ENCODE data around the gene PRKG1. TPM values are rescaled to one million over a fixed set of nuclear protein-coding genes. Genes with fewer than 3 reads are reported as not detected.

PRKG1 gene
- total RNA-seq, 5 donors from 2014 or later (not counting 1 experiment from before 2014, with no cell fraction given), result 0.03 to 0.26 (median 0.19) TPM; not detected in 1

- H3K27ac ChIP-seq (ENCODE audit: low read length), result no peak overlapping the region
- no peaks in the 10 kb centered on the region for H3K27me3 ChIP-seq (replicated peaks in 1 of 2; ENCODE audit: control insufficient read depth in 2 of 2, extremely low read depth in 1 of 2, insufficient read depth in 2 of 2, low read length in 1 of 2)
- Mint-ChIP-seq H3K4me1 (no peaks in the 10 kb centered on the region), H3K4me3 (no peak overlapping the region), H3K27ac (no peak overlapping the region), H3K9me3 (no peaks in the 10 kb centered on the region), H3K36me3 (no peaks in the 10 kb centered on the region), H3K27me3 (no peaks in the 10 kb centered on the region)
- no peaks in the 10 kb centered on the region for H3K4me1 ChIP-seq (ENCODE audit: control insufficient read depth in 1 of 2, extremely low read depth in 1 of 2, insufficient read depth in 2 of 2, low read length in 2 of 2)
- ATAC-seq (replicated peaks in 1 of 4) (no peak), DNase-seq (no peak)
- H3K9me3 ChIP-seq, result no peaks in the 10 kb centered on the region
- 94% methylated on average over 2 of the region's 2 CpGs for WGBS (ENCODE audit: insufficient coverage)
- H3K36me3 ChIP-seq (ENCODE audit: control insufficient read depth in 2 of 2, extremely low read depth in 1 of 2, insufficient read depth in 1 of 2, low read length in 1 of 2), result no peaks in the 10 kb centered on the region
- no peak overlapping the region for H3K4me3 ChIP-seq (ENCODE audit: control insufficient read depth in 1 of 2, extremely low read depth in 1 of 2, low read length in 1 of 2)
- ChIA-PET CTCF (interaction anchor here in 1 of 2 donors (0.6 to 0.7 kb wide), 2 partner anchors 8 to 508 kb away, joined by 5 to 8 read pairs; no protein-coding TSS in a partner anchor), POLR2A (no interaction called here)
These were observed 516.5 kb downstream of the PRKG1 start for GRCh38 chr10:51590818-51591217.

- ChIA-PET CTCF (no interaction called here), POLR2A (no interaction called here)
- WGBS (ENCODE audit: insufficient coverage), result no CpG with 5 or more reads among the region's 3 CpGs
These were observed 522.4 kb downstream of the PRKG1 start for GRCh38 chr10:51596695-51597094.

GRCh38 chr10:51599647-51600046 is 525.4 kb downstream of the PRKG1 start:
- Histone ChIP-seq H3K4me3 (ENCODE audit: control insufficient read depth in 1 of 2, extremely low read depth in 1 of 2, low read length in 1 of 2) (no peak overlapping the region), H3K27me3 (replicated peaks in 1 of 2; ENCODE audit: control insufficient read depth in 2 of 2, extremely low read depth in 1 of 2, insufficient read depth in 2 of 2, low read length in 1 of 2) (no peaks in the 10 kb centered on the region), H3K4me1 (ENCODE audit: control insufficient read depth in 1 of 2, extremely low read depth in 1 of 2, insufficient read depth in 2 of 2, low read length in 2 of 2) (no peaks in the 10 kb centered on the region), H3K27ac (ENCODE audit: low read length) (no peak overlapping the region), H3K9me3 (no peaks in the 10 kb centered on the region), H3K36me3 (ENCODE audit: control insufficient read depth in 2 of 2, extremely low read depth in 1 of 2, insufficient read depth in 1 of 2, low read length in 1 of 2) (no peaks in the 10 kb centered on the region)
- no peaks in the 10 kb centered on the region for H3K9me3 Mint-ChIP-seq
- no peaks in the 10 kb centered on the region for H3K27me3 Mint-ChIP-seq
- ChIA-PET CTCF (no interaction called here), POLR2A (no interaction called here)
- H3K27ac Mint-ChIP-seq, result no peak overlapping the region
- H3K4me3 Mint-ChIP-seq, result no peak overlapping the region
- WGBS (ENCODE audit: insufficient coverage), result no CpG with 5 or more reads among the region's 1 CpG
- no peaks in the 10 kb centered on the region for H3K36me3 Mint-ChIP-seq
- no peak for ATAC-seq (replicated peaks in 1 of 4)
- no peaks in the 10 kb centered on the region for H3K4me1 Mint-ChIP-seq
- no peak for DNase-seq

More at GRCh38 chr10:51596695-51597094, 522.4 kb downstream of the PRKG1 start:
- Histone ChIP-seq H3K27me3 (replicated peaks in 1 of 2; ENCODE audit: control insufficient read depth in 2 of 2, extremely low read depth in 1 of 2, insufficient read depth in 2 of 2, low read length in 1 of 2) (no peaks in the 10 kb centered on the region), H3K4me1 (ENCODE audit: control insufficient read depth in 1 of 2, extremely low read depth in 1 of 2, insufficient read depth in 2 of 2, low read length in 2 of 2) (no peaks in the 10 kb centered on the region), H3K36me3 (ENCODE audit: control insufficient read depth in 2 of 2, extremely low read depth in 1 of 2, insufficient read depth in 1 of 2, low read length in 1 of 2) (no peaks in the 10 kb centered on the region), H3K27ac (ENCODE audit: low read length) (no peak overlapping the region), H3K9me3 (no peaks in the 10 kb centered on the region), H3K4me3 (ENCODE audit: control insufficient read depth in 1 of 2, extremely low read depth in 1 of 2, low read length in 1 of 2) (no peak overlapping the region)
- no peak for ATAC-seq (replicated peaks in 1 of 4)
- no peak overlapping the region for H3K4me3 Mint-ChIP-seq
- H3K9me3 Mint-ChIP-seq, result no peaks in the 10 kb centered on the region
- no peaks in the 10 kb centered on the region for H3K36me3 Mint-ChIP-seq
- H3K4me1 Mint-ChIP-seq, result no peaks in the 10 kb centered on the region
- DNase-seq, result no peak
- no peak overlapping the region for H3K27ac Mint-ChIP-seq
- H3K27me3 Mint-ChIP-seq, result no peaks in the 10 kb centered on the region

GRCh38 chr10:51602326-51602725 is 528.0 kb downstream of the PRKG1 start:
- Mint-ChIP-seq H3K4me3 (no peak overlapping the region), H3K27ac (no peak overlapping the region), H3K27me3 (peaks cover 2 to 4% of the 10 kb centered on the region in 2 donors), H3K4me1 (no peaks in the 10 kb centered on the region), H3K9me3 (no peaks in the 10 kb centered on the region), H3K36me3 (no peaks in the 10 kb centered on the region)
- ChIA-PET POLR2A (no interaction called here), CTCF (no interaction called here)
- DNase-seq, result no peak
- H3K36me3 ChIP-seq (ENCODE audit: control insufficient read depth in 2 of 2, extremely low read depth in 1 of 2, insufficient read depth in 1 of 2, low read length in 1 of 2), result no peaks in the 10 kb centered on the region
- no peak for ATAC-seq (replicated peaks in 1 of 4)
- no peak overlapping the region for H3K4me3 ChIP-seq (ENCODE audit: control insufficient read depth in 1 of 2, extremely low read depth in 1 of 2, low read length in 1 of 2)
- H3K4me1 ChIP-seq (ENCODE audit: control insufficient read depth in 1 of 2, extremely low read depth in 1 of 2, insufficient read depth in 2 of 2, low read length in 2 of 2), result no peaks in the 10 kb centered on the region
- WGBS (ENCODE audit: insufficient coverage), result no CpG with 5 or more reads among the region's 5 CpGs
- no peaks in the 10 kb centered on the region for H3K9me3 ChIP-seq
- no peak overlapping the region for H3K27ac ChIP-seq (ENCODE audit: low read length)
- H3K27me3 ChIP-seq (replicated peaks in 1 of 2; ENCODE audit: control insufficient read depth in 2 of 2, extremely low read depth in 1 of 2, insufficient read depth in 2 of 2, low read length in 1 of 2), result no peaks in the 10 kb centered on the region

GRCh38 chr10:51604579-51604978 is 530.3 kb downstream of the PRKG1 start:
- H3K4me1 Mint-ChIP-seq, result no peaks in the 10 kb centered on the region
- CTCF ChIA-PET, result no interaction called here
- POLR2A ChIA-PET, result no interaction called here
- Histone ChIP-seq H3K4me1 (ENCODE audit: control insufficient read depth in 1 of 2, extremely low read depth in 1 of 2, insufficient read depth in 2 of 2, low read length in 2 of 2) (no peaks in the 10 kb centered on the region), H3K4me3 (ENCODE audit: control insufficient read depth in 1 of 2, extremely low read depth in 1 of 2, low read length in 1 of 2) (no peak overlapping the region), H3K27ac (ENCODE audit: low read length) (no peak overlapping the region), H3K36me3 (ENCODE audit: control insufficient read depth in 2 of 2, extremely low read depth in 1 of 2, insufficient read depth in 1 of 2, low read length in 1 of 2) (no peaks in the 10 kb centered on the region), H3K9me3 (no peaks in the 10 kb centered on the region), H3K27me3 (replicated peaks in 1 of 2; ENCODE audit: control insufficient read depth in 2 of 2, extremely low read depth in 1 of 2, insufficient read depth in 2 of 2, low read length in 1 of 2) (no peaks in the 10 kb centered on the region)
- no peaks in the 10 kb centered on the region for H3K9me3 Mint-ChIP-seq
- H3K4me3 Mint-ChIP-seq, result no peak overlapping the region
- ATAC-seq (replicated peaks in 1 of 4) (no peak), DNase-seq (no peak)
- H3K27ac Mint-ChIP-seq, result no peak overlapping the region
- 81% methylated on average over 4 of the region's 5 CpGs for WGBS (ENCODE audit: insufficient coverage)
- H3K36me3 Mint-ChIP-seq, result no peaks in the 10 kb centered on the region
- peaks cover 3 to 4% of the 10 kb centered on the region in 2 donors for H3K27me3 Mint-ChIP-seq

DNA sequence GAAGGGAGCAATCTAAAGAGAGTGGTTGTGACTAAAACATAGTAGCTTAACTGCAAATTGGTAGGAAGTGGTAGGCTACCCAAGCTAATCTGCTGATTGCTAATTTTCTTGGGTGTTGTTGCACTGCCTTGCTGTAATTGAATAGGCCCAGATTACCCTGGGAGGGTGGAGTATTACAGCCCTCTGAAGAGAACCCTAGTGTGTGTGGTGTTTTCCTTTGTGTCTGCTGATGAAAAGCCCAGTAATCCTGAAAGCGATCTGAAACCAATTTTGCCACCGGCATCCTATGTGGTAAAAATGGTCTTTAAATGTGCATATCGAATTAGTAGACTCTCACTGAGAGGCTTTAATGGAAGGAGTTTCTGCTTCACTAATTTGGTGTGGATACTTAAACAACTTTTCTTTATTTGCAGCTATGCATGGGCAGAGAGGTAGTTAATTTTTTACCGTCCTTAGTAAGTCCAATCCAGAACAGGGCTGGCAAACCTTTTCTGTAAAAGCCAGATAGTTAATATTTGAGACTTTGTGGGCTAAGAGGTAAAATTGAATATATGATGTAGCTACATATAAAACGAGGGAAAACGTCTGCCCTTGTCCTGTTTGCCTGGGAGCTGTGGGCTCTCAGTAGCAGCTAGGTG is 532.7 kb downstream of the PRKG1 start:
- Histone ChIP-seq H3K36me3 (ENCODE audit: control insufficient read depth in 2 of 2, extremely low read depth in 1 of 2, insufficient read depth in 1 of 2, low read length in 1 of 2) (no peaks in the 10 kb centered on the region), H3K27ac (ENCODE audit: low read length) (no peak overlapping the region), H3K4me3 (ENCODE audit: control insufficient read depth in 1 of 2, extremely low read depth in 1 of 2, low read length in 1 of 2) (no peak overlapping the region), H3K4me1 (ENCODE audit: control insufficient read depth in 1 of 2, extremely low read depth in 1 of 2, insufficient read depth in 2 of 2, low read length in 2 of 2) (no peaks in the 10 kb centered on the region), H3K9me3 (no peaks in the 10 kb centered on the region), H3K27me3 (replicated peaks in 1 of 2; ENCODE audit: control insufficient read depth in 2 of 2, extremely low read depth in 1 of 2, insufficient read depth in 2 of 2, low read length in 1 of 2) (no peaks in the 10 kb centered on the region)
- no CpG with 5 or more reads among the region's 6 CpGs for WGBS (ENCODE audit: insufficient coverage)
- ChIA-PET POLR2A (no interaction called here), CTCF (no interaction called here)
- DNase-seq, result no peak
- Mint-ChIP-seq H3K27ac (no peak overlapping the region), H3K36me3 (no peaks in the 10 kb centered on the region), H3K4me1 (no peaks in the 10 kb centered on the region), H3K27me3 (peaks cover 3 to 4% of the 10 kb centered on the region in 2 donors), H3K9me3 (no peaks in the 10 kb centered on the region), H3K4me3 (no peak overlapping the region)
- no peak for ATAC-seq (replicated peaks in 1 of 4)

DNA sequence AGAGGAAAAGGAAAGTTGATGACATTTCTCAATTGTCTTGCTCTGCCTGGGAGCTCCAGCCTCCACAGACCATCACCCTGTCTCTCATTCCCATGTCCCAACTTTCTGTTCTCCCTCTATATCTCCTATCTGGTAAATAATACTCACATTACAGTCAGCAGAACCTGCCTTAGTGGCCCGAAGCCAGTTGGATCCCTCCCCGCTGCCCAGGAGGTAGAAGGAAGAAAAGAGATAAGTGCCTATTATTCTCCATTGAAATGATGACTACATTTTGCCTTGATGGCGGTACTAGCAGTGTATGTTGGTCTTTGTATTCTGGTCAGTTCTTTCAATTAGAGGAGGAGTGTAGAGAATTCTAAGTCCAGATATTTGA is 533.2 kb downstream of the PRKG1 start:
- no peak overlapping the region for H3K4me3 ChIP-seq (ENCODE audit: control insufficient read depth in 1 of 2, extremely low read depth in 1 of 2, low read length in 1 of 2)
- no peaks in the 10 kb centered on the region for H3K27me3 ChIP-seq (replicated peaks in 1 of 2; ENCODE audit: control insufficient read depth in 2 of 2, extremely low read depth in 1 of 2, insufficient read depth in 2 of 2, low read length in 1 of 2)
- H3K9me3 Mint-ChIP-seq, result no peaks in the 10 kb centered on the region
- no peaks in the 10 kb centered on the region for H3K36me3 Mint-ChIP-seq
- CTCF ChIA-PET, result no interaction called here
- H3K4me1 ChIP-seq (ENCODE audit: control insufficient read depth in 1 of 2, extremely low read depth in 1 of 2, insufficient read depth in 2 of 2, low read length in 2 of 2), result no peaks in the 10 kb centered on the region
- no peak overlapping the region for H3K27ac Mint-ChIP-seq
- POLR2A ChIA-PET, result no interaction called here
- H3K27ac ChIP-seq (ENCODE audit: low read length), result no peak overlapping the region
- H3K4me3 Mint-ChIP-seq, result no peak overlapping the region
- ATAC-seq (replicated peaks in 1 of 4), result no peak
- no peaks in the 10 kb centered on the region for H3K9me3 ChIP-seq
- H3K27me3 Mint-ChIP-seq, result peaks cover 3 to 4% of the 10 kb centered on the region in 2 donors
- no peaks in the 10 kb centered on the region for H3K4me1 Mint-ChIP-seq
- WGBS (ENCODE audit: insufficient coverage), result no CpG with 5 or more reads among the region's 3 CpGs
- no peaks in the 10 kb centered on the region for H3K36me3 ChIP-seq (ENCODE audit: control insufficient read depth in 2 of 2, extremely low read depth in 1 of 2, insufficient read depth in 1 of 2, low read length in 1 of 2)
- DNase-seq, result no peak
